ENCODE measurements around the gene GCFC2.
"Not testable (repeated sequence)": the region's sequence is repeated elsewhere in the genome, so short reads cannot be mapped to it uniquely, and the experiment has no call there.

GCFC2 gene

DNA sequence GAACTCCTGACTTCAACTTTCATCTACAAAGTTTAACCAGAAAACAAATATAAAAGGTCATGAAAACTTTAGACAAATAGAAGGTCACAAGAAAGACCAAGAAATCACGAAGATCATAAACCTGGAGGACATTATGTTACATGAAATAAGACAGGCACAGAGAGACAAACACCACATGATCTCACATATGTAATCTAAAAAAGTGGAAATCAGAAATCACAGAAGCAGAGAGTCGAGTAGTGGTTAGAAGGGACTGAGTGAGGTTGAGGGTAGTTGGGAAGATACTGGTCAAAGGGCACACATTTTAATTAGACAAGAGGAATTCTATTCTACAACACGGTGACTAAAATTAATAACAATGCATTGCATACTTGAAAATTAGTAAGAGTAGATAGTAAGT, 1.4 kb downstream of the GCFC2 start:
- peaks cover 37% of the 10 kb centered on the region for H3K4me1 Mint-ChIP-seq

DNA sequence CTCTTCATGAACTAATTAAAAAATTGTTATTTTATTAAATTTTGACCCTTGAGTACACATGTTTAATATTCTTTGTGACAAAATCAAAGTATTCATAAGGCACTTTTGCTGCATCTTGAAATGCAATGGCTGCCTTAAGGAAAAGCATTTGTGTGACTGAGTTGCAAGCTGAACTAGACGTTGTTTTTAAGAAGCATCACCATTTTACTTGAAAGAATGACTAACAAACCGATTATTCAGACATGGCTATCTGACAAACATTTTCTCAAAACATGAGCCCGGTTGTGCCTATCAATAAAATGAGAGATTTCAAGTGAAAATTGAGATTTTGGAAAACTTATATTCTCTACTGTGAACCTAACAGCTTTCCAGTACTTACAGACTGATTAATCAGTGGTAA, 2.8 kb downstream of the GCFC2 start:
- peaks cover 37% of the 10 kb centered on the region for H3K4me1 Mint-ChIP-seq
- peaks cover 24% of the 10 kb centered on the region for H3K36me3 Mint-ChIP-seq
- no peak overlapping the region for H3K27ac Mint-ChIP-seq
- DNase-seq, result no peak
- H3K4me3 Mint-ChIP-seq, result no peak overlapping the region
- CTCF ChIA-PET, result no interaction called here
- H3K9me3 Mint-ChIP-seq, result no peaks in the 10 kb centered on the region
- no peaks in the 10 kb centered on the region for H3K27me3 Mint-ChIP-seq

More for the DNA sequence above, 1.4 kb downstream of the GCFC2 start:
- no peaks in the 10 kb centered on the region for H3K27me3 Mint-ChIP-seq
- peak overlapping the region; percentile 61 for H3K4me3 Mint-ChIP-seq
- CTCF ChIA-PET, result interaction anchor here (1.1 kb wide), 1 partner anchor 68 kb away, joined by 3 read pairs; no protein-coding TSS in a partner anchor
- H3K9me3 Mint-ChIP-seq, result no peaks in the 10 kb centered on the region
- no peak for DNase-seq
- peak overlapping the region; percentile 9 for H3K27ac Mint-ChIP-seq
- H3K36me3 Mint-ChIP-seq, result peaks cover 16% of the 10 kb centered on the region

DNA sequence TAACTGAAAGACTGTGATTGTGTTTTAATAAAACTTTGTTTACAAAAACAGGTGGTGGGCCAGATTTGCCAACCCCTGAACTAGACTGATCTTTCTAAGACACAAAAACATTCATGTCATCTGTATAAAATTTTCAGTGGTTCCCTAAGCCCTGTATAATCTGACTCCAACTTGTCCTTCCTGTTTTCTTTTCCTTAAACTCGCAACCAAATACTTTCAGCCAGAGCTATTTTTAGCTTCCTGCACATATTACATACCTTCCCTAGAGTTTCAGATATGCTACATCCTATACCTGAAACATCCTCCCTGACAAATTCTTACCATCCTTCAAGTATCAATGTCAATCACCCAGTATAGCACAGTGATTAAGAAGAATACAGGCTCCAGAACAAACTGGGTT, 4.8 kb downstream of the GCFC2 start:
- Mint-ChIP-seq H3K27ac (no peak overlapping the region), H3K4me1 (peaks cover 32% of the 10 kb centered on the region), H3K27me3 (no peaks in the 10 kb centered on the region), H3K9me3 (no peaks in the 10 kb centered on the region), H3K4me3 (no peak overlapping the region), H3K36me3 (peaks cover 35% of the 10 kb centered on the region)
- CTCF ChIA-PET, result no interaction called here
- DNase-seq, result no peak

DNA sequence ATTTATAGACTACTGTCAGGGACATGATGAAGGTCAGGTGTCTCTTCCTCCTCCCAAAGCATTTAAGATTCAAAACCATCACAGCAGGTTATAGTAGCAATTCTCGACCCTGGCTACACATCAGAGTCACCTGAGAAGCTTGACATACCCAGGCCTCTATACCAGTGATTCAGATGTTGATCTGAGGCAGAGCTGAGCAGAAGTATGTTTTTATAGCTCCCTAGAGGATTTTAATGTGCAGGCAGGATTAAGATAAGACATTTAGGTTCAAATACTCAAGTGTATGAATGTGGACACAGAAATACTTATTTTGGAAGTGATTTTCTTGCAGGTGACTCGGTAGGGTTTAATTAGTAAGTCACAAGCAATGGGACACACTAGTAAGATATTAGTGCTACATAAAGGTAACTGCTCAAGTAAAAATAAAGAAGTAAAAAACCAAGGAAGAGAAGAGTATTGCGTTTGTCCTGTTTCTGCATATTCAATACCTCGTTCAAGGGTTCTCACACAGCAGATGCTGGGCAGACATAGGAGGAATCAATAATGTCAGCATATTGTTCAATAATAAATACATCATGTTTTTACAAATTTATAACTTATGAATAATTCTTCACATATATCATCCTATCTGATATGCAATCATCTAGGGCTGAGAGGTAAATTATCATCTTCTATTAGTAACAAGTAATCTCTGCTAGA, 7.0 kb downstream of the GCFC2 start:
- Mint-ChIP-seq H3K36me3 (peaks cover 40% of the 10 kb centered on the region), H3K27me3 (no peaks in the 10 kb centered on the region)

DNA sequence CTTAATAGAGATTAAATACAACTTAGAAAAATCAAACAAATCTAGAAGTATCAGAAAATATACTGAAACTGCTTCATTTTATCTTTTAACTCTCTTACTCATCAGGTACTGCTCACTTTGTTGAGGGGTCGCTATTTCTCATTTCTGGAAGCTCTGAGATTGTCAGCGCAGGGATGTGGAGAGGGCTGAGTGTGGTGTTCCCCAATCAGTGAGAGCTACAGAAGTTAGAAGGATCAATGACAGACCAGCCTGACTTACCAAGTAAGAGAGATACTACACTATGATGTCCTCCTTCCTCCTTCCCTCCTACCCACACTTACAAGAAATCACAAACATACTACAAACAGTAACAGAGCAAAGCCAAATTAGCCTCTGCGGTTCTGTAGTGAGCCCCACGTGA, 8.1 kb downstream of the GCFC2 start:
- CTCF ChIA-PET, result no interaction called here
- no peak overlapping the region for H3K4me3 Mint-ChIP-seq
- H3K9me3 Mint-ChIP-seq, result no peaks in the 10 kb centered on the region
- DNase-seq, result no peak
- peaks cover 13% of the 10 kb centered on the region for H3K4me1 Mint-ChIP-seq
- H3K27ac Mint-ChIP-seq, result no peak overlapping the region
- peaks cover 44% of the 10 kb centered on the region for H3K36me3 Mint-ChIP-seq
- H3K27me3 Mint-ChIP-seq, result no peaks in the 10 kb centered on the region

More for the DNA sequence above, 7.0 kb downstream of the GCFC2 start:
- peaks cover 21% of the 10 kb centered on the region for H3K4me1 Mint-ChIP-seq
- no peak for DNase-seq
- no peak overlapping the region for H3K27ac Mint-ChIP-seq
- CTCF ChIA-PET, result no interaction called here
- H3K9me3 Mint-ChIP-seq, result no peaks in the 10 kb centered on the region
- H3K4me3 Mint-ChIP-seq, result no peak overlapping the region

DNA sequence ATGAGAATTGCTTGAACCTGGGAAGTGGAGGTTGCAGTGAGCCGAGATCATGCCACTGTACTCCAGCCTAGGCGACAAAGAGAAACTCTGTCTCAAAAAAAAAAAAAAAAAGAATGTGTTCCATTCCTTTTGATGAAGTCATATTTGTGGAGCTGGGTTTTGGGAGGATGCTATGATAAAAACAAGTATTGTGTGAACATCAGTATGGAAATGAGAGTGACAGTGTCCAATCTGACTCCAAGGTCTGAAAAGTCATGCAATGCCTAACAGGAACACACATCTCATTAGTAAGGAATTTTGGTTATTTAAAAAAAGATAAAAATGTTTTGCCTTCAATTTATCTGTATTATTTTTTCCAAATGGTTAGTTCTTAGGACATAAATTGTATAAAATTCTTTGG, 11.8 kb downstream of the GCFC2 start:
- no peaks in the 10 kb centered on the region for H3K27me3 Mint-ChIP-seq
- H3K27ac Mint-ChIP-seq, result no peak overlapping the region
- no peaks in the 10 kb centered on the region for H3K9me3 Mint-ChIP-seq
- CTCF ChIA-PET, result no interaction called here
- H3K36me3 Mint-ChIP-seq, result peaks cover 37% of the 10 kb centered on the region
- H3K4me1 Mint-ChIP-seq, result no peaks in the 10 kb centered on the region
- H3K4me3 Mint-ChIP-seq, result no peak overlapping the region
- no peak for DNase-seq

DNA sequence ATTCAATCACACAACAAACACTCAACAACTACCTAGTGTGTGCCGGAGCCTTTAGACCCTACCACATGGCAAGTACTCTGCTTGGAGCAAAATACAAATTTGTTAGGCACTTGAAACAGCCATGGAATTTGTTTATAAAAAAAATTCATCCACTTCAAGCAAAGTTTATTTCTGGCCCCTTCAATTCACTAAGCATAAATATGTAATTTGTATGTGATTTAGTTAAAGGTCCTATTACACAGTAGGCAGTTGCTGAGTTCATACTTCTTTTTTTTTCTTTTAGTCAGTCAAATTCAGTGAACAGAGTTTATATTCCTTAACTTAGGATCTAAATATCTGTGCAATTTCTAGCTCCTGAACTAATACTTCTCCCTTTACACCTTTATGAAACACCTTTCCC, 22.5 kb downstream of the GCFC2 start:
- H3K36me3 Mint-ChIP-seq, result peaks cover 23% of the 10 kb centered on the region
- H3K27me3 Mint-ChIP-seq, result no peaks in the 10 kb centered on the region
- H3K27ac Mint-ChIP-seq, result no peak overlapping the region
- CTCF ChIA-PET, result interaction anchor here (1.1 to 2.9 kb wide), 3 partner anchors 10 to 48 kb away, joined by 3 to 10 read pairs (median 5); no protein-coding TSS in a partner anchor
- no peaks in the 10 kb centered on the region for H3K9me3 Mint-ChIP-seq
- H3K4me1 Mint-ChIP-seq, result no peaks in the 10 kb centered on the region
- no peak overlapping the region for H3K4me3 Mint-ChIP-seq
- no peak for DNase-seq

DNA sequence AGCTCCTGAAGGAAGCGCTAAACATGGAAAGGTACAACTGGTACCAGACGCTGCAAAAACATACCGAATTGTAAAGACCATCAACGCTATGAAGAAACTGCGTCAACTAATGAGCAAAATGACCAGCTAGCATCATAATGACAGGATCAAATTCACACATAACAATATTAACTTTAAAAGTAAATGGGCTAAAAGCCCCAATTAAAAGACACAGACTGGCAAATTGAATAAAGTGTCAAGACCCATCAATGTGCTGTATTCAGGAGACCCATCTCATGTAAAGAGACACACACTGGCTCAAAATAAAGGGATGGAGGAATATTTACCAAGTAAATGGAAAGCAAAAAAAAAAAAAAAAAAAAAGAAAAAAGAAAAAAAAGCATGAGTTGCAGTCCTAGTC, 27.3 kb downstream of the GCFC2 start:
- DNase-seq, H3K27me3 Mint-ChIP-seq, H3K4me1 Mint-ChIP-seq, H3K9me3 Mint-ChIP-seq, H3K4me3 Mint-ChIP-seq, CTCF ChIA-PET, H3K27ac Mint-ChIP-seq: not testable (repeated sequence)
- H3K36me3 Mint-ChIP-seq, result peaks cover 20% of the 10 kb centered on the region

DNA sequence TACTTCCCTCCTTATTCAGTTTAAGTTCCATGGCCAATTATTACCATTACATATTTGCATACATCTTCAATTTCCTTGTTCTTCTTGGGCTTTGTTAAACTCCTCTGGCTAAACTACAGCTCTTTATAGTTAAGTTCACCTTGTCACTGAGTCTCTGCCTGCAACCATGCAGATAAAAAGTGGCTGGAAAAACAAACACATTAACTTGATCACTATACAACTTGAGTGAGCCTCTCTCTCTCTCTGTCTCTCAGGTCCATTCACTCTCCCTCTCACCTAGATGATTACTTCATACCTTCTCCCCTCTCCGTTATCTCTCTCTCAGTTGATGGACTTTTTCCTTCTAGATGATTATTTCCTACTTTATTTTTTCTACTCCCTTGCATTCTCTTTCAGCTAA, 30.3 kb downstream of the GCFC2 start:
- no peak overlapping the region for H3K4me3 Mint-ChIP-seq
- H3K9me3 Mint-ChIP-seq, result no peaks in the 10 kb centered on the region
- DNase-seq, result no peak
- H3K4me1 Mint-ChIP-seq, result peaks cover 3% of the 10 kb centered on the region
- CTCF ChIA-PET, result interaction anchor here (2.0 kb wide), 1 partner anchor 39 kb away, joined by 8 read pairs; no protein-coding TSS in a partner anchor
- H3K36me3 Mint-ChIP-seq, result peaks cover 8% of the 10 kb centered on the region
- no peaks in the 10 kb centered on the region for H3K27me3 Mint-ChIP-seq
- no peak overlapping the region for H3K27ac Mint-ChIP-seq

DNA sequence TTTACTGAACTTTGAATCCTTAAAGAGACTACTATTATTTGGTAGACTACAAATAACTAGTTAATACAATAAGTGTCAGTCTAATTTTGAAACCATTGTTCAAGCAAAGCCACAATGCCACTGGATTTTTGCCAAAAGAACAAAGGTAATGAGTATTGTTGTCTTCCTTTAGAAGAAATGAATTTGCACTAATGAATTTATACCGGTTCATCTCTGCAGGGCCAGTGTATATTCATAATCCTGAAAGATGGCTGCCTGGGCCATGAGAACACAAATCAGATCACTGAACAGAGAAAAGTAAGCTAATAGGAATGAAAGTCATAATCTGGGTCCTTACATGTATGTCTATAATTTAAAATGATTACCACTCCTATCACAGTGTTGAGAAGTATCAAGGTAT, 31.2 kb downstream of the GCFC2 start:
- Mint-ChIP-seq H3K9me3 (no peaks in the 10 kb centered on the region), H3K27ac (no peak overlapping the region), H3K36me3 (peaks cover 8% of the 10 kb centered on the region), H3K4me1 (peaks cover 3% of the 10 kb centered on the region), H3K27me3 (no peaks in the 10 kb centered on the region), H3K4me3 (no peak overlapping the region)
- CTCF ChIA-PET, result interaction anchor here (4.1 kb wide), 1 partner anchor 39 kb away, joined by 50 read pairs; no protein-coding TSS in a partner anchor
- DNase-seq, result no peak

DNA sequence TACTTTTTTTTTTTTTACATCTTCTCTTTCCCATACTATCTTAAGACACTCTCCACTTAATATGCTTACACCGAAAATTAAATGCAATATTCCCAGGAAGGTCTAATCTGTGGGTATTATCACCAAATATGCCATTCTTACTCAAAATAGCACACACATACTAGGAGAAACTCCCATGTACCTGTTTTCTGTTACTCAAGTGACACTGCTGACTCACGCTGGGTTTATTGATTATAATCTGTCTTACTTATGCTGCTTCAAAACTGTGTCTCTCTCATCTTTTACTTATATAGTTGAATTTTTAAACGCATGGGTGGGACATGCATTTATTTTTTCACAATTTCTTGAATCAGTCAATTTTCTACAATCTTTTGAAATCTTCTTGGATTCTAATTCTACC, 34.3 kb downstream of the GCFC2 start:
- peaks cover 12% of the 10 kb centered on the region for H3K36me3 Mint-ChIP-seq
- DNase-seq, result no peak
- no peak overlapping the region for H3K27ac Mint-ChIP-seq
- H3K4me1 Mint-ChIP-seq, result peaks cover 3% of the 10 kb centered on the region
- H3K4me3 Mint-ChIP-seq, result no peak overlapping the region
- H3K9me3 Mint-ChIP-seq, result no peaks in the 10 kb centered on the region
- H3K27me3 Mint-ChIP-seq, result no peaks in the 10 kb centered on the region
- CTCF ChIA-PET, result interaction anchor here (0.7 to 4.1 kb wide), 16 partner anchors 8 to 54 kb away, joined by 3 to 50 read pairs (median 3); partner anchors contain the start of gene MRPL19

DNA sequence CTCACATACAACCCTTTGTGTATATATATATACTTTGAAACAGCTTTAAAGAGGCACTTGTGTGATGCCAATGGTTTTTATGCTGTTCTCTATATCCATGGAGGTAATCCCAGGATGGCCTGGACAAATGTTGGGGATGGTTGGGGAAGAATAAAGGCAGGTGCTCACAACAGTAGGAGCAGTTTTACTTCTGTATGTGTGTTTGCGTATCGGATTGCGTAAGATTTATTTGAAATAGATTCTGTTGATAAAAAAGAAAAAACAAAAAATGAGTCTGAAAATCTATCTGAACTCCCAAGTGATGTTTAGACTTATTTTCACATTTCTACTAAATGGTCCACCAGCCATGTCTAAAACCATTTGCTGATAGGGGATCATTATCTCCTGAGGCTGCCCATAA, 34.8 kb downstream of the GCFC2 start:
- no peak overlapping the region for H3K27ac Mint-ChIP-seq
- H3K27me3 Mint-ChIP-seq, result no peaks in the 10 kb centered on the region
- peaks cover 18% of the 10 kb centered on the region for H3K36me3 Mint-ChIP-seq
- DNase-seq, result no peak
- H3K9me3 Mint-ChIP-seq, result no peaks in the 10 kb centered on the region
- CTCF ChIA-PET, result interaction anchor here (1.9 to 4.1 kb wide), 2 partner anchors 29 to 36 kb away, joined by 7 to 50 read pairs; partner anchors contain the start of gene MRPL19
- H3K4me1 Mint-ChIP-seq, result peaks cover 3% of the 10 kb centered on the region
- no peak overlapping the region for H3K4me3 Mint-ChIP-seq

DNA sequence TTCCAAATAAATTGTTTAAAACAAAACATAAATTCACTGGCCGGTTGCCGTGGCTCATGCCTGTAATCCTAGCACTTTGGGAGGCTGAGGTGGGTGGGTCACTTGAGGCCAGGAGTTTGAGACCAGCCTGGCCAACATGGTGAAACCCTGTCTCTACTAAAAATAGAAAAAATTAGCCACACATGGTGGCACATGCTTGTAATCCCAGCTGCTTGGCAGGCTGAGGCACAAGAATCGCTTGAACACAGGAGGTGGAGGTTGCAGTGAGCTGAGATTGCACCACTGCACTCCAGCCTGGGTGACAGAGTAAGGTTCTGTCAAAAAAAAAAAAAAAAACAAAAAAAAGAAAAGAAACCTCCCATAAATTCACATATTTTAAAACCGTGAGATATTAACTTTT, 35.3 kb downstream of the GCFC2 start:
- not testable (repeated sequence) for DNase-seq, H3K4me3 Mint-ChIP-seq, H3K9me3 Mint-ChIP-seq, H3K27ac Mint-ChIP-seq, H3K4me1 Mint-ChIP-seq, H3K27me3 Mint-ChIP-seq
- H3K36me3 Mint-ChIP-seq, result peaks cover 17% of the 10 kb centered on the region
- CTCF ChIA-PET, result interaction anchor here (1.9 kb wide), 1 partner anchor 28 kb away, joined by 7 read pairs; the partner anchor contains the start of gene MRPL19

DNA sequence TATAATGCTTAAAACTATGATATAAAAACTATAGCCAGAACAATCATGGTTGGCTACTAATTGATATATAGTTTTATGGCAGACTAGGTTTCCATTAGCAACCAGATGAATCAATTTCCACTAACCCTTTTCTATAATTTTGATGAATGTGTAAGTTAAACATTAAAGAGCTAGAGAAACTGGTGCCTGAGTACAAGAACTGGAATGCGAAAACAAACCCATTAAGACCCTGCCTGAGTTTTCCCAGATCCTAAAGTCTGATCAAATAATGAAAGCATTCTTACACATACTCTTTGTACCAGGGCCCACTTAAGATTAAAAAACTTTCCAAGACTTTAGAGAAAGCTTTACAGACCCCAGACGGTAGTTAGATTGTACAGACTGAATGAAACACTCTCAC, 42.8 kb downstream of the GCFC2 start:
- H3K4me3 Mint-ChIP-seq, result no peak overlapping the region
- peaks cover 26% of the 10 kb centered on the region for H3K36me3 Mint-ChIP-seq
- H3K27ac Mint-ChIP-seq, result no peak overlapping the region
- no peaks in the 10 kb centered on the region for H3K9me3 Mint-ChIP-seq
- H3K27me3 Mint-ChIP-seq, result no peaks in the 10 kb centered on the region
- H3K4me1 Mint-ChIP-seq, result no peaks in the 10 kb centered on the region
- CTCF ChIA-PET, result interaction anchor here (0.9 kb wide), 1 partner anchor 9 kb away, joined by 5 read pairs; no protein-coding TSS in a partner anchor
- no peak for DNase-seq

DNA sequence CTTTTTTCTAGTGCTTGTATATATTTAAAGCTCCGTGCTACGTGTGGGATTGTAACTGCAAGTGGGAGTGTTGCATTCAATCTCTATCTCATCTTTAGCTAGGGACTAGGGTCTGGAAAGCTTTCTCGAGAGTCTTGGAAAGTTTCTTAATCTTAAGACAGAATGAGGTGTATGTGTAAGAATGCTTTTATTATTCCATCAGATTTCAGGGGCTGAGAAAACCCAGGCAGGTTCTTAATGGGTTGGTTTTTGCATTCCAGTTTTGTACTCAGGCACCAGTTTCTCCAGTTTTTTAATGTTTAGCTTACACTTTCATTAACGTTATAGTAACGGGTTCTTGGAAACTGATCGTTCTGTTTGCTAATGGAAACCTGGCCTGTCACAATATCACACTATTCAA, 43.8 kb downstream of the GCFC2 start:
- Mint-ChIP-seq H3K9me3 (no peaks in the 10 kb centered on the region), H3K36me3 (peaks cover 26% of the 10 kb centered on the region), H3K4me1 (no peaks in the 10 kb centered on the region), H3K4me3 (no peak overlapping the region), H3K27ac (no peak overlapping the region), H3K27me3 (no peaks in the 10 kb centered on the region)
- no peak for DNase-seq
- CTCF ChIA-PET, result interaction anchor here (1.3 kb wide), 1 partner anchor 10 kb away, joined by 3 read pairs; no protein-coding TSS in a partner anchor

Measured in activated naive CD4-positive, alpha-beta T cell treated with anti-CD3 and anti-CD28 coated beads, Interleukin-2, amount 10 ng/mL, durations not matched to agents 7 days and 5 days (primary cell).